Left ventricle myocardium inferior (tissue), 1 donor: Measurements from ENCODE around the gene ITGA4. TPM values are rescaled to one million over a fixed set of nuclear protein-coding genes. Genes with fewer than 3 reads are reported as not detected.

ENCODE experiments used
- DNase-seq: peaks from one replicate; pipeline ENCODE4 v3.0.0-alpha.2; 2020
- H3K27ac ChIP-seq: fragments of 200-600 bp; replicated peaks from 2 replicates; pipeline ENCODE4 v1.8.0; 2021
- H3K27me3 ChIP-seq: fragments of 200-600 bp; 2 replicates; pipeline ENCODE4 v1.8.0; 2021; ENCODE audit warnings: low read depth
- H3K36me3 ChIP-seq: fragments of 200-600 bp; 2 replicates; pipeline ENCODE4 v1.8.0; 2021
- H3K4me1 ChIP-seq: fragments of 200-600 bp; 2 replicates; pipeline ENCODE4 v1.8.0; 2021
- H3K4me3 ChIP-seq: fragments of 200-600 bp; 2 replicates; pipeline ENCODE4 v1.8.0; 2021; ENCODE audit warnings: mild to moderate bottlenecking, moderate library complexity
- H3K9me3 ChIP-seq: fragments of 200-600 bp; replicated peaks from 2 replicates; pipeline ENCODE4 v1.8.0; 2021
- intact Hi-C: fragments of 100-400 bp; cut with micrococcal nuclease; formaldehyde crosslinking; loops from one replicate; pipeline ENCODE4 v1.11.0; 2022
- total RNA-seq: library from RNA; stranded (reverse); fragmentation: NEBNext Ultra II Directional; extraction: Animal tissue kit (Norgen Biotek cat#: 25700); gene quantifications from one replicate; pipeline ENCODE4 v1.2.1, GENCODE V29; 2021
- TF ChIP-seq, protein P1 (sequence below): fragments of 200-600 bp; IDR thresholded peaks from 2 replicates; pipeline ENCODE4 v1.8.0; 2021; ENCODE audit warnings: antibody characterized with exemption, mild to moderate bottlenecking, borderline replicate concordance
- donor health status: DM: no; HTN: yes; CAD: no; lungs with severe emphysema.

The ITGA4 gene
- total RNA-seq, 1 donor from 2014 or later = 0.74 TPM

DNA sequence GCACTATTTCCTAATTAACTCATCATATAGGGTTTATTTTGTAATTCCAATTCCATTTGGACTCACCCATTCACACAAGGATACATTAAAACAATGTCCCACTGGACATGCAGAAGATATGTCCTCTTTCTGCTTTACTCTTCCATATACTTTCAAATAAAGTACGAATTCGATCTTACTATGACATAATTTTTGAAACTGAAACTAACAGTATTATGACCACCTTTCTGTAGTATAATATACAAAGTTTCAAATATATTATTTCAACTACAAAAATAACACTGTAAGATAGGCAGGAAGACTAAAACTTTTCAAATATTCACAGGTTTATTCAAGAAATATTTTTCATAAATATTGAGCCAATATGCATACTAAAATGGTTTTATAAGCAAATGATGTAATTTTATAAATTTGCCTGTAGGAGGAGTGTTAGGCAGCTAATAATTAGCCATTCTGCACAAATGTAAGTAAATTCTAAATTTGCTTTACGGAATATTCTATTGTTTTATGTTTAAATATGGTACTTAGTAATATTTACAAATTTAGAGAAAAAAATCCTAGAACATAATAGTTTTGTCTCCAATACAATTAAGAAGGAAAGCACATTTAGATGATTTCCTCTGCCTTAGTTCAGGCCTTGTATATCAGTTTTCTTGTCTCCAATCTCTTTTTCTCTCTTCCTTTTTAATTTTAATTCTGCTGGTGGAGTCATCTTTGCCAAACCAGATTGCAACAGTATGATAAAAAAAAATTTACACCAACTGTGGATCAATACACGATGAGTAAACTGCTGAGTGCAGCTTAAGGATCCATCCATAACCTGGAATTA, 113.9 kb downstream of the ITGA4 start:
- intact Hi-C loops = loop anchor here (5.0 kb wide), 1 partner anchor 146 kb away; no protein-coding TSS in a partner anchor
- DNase-seq = no peak
- H3K36me3 ChIP-seq = no peaks in the 10 kb centered on the region

DNA sequence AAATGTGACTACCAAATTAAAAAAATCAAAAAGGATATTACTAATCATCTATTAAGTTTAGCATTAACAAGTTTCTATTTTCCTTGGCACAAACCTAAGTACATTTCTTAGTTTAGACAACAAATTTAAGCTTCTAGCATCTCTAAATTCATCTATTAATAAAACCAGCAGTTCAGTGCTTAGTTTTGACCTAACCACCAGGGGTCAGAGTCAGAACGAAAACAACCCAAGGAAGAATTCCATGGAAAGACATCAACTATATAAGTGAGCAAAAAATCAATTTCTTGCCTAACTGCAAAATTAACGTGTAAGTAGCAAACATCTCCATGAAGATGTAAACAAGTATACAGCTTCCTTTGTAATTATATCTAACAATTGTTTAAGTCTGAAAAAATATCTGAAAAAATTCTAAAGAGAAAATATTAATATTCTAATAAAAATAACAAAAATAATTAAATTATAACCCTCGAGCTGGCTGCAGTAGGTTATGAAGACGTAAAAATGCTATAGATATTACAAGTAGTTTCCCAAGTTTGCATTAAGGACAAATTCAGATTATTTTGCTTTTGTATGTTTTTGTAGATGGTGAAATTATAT, 116.1 kb downstream of the ITGA4 start:
- Histone ChIP-seq H3K9me3 (no peaks in the 10 kb centered on the region), H3K36me3 (no peaks in the 10 kb centered on the region), H3K4me1 (no peaks in the 10 kb centered on the region), H3K27ac (no peak overlapping the region), H3K4me3 (no peak overlapping the region), H3K27me3 (peaks cover 24% of the 10 kb centered on the region)
- no peak for DNase-seq
- TF ChIP-seq, protein P1, sequence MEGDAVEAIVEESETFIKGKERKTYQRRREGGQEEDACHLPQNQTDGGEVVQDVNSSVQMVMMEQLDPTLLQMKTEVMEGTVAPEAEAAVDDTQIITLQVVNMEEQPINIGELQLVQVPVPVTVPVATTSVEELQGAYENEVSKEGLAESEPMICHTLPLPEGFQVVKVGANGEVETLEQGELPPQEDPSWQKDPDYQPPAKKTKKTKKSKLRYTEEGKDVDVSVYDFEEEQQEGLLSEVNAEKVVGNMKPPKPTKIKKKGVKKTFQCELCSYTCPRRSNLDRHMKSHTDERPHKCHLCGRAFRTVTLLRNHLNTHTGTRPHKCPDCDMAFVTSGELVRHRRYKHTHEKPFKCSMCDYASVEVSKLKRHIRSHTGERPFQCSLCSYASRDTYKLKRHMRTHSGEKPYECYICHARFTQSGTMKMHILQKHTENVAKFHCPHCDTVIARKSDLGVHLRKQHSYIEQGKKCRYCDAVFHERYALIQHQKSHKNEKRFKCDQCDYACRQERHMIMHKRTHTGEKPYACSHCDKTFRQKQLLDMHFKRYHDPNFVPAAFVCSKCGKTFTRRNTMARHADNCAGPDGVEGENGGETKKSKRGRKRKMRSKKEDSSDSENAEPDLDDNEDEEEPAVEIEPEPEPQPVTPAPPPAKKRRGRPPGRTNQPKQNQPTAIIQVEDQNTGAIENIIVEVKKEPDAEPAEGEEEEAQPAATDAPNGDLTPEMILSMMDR = peak; percentile 55
- intact Hi-C loops = loop anchor here (5.0 kb wide), 1 partner anchor 144 kb away; no protein-coding TSS in a partner anchor

More for the DNA sequence above, 113.9 kb downstream of the ITGA4 start:
- H3K9me3 ChIP-seq = no peaks in the 10 kb centered on the region
- H3K27ac ChIP-seq = no peak overlapping the region
- no peak overlapping the region for H3K4me3 ChIP-seq
- TF ChIP-seq, protein P1 = no peak
- H3K4me1 ChIP-seq = no peaks in the 10 kb centered on the region
- H3K27me3 ChIP-seq = peaks cover 19% of the 10 kb centered on the region

DNA sequence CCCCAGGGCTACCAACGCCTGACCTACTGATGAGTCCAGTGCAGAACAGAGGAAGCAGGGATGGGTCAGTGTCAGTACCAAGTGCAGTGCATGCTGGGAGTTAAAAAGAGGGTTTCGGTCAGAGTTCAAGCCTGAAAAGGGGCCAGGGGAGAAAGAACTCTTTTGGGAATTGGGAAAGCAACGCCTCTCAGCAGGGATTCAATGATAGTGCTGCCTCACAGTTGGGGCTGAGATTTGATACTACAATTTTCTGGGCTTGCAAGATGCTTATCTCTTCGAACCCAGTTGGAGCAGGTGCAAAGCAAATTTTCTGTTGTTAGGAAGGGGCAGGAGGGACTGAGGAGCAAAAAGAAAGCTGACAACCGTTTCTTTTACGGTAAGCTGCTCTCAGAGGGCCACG, 117.1 kb downstream of the ITGA4 start:
- peaks cover 24% of the 10 kb centered on the region for H3K27me3 ChIP-seq
- H3K4me1 ChIP-seq = no peaks in the 10 kb centered on the region
- TF ChIP-seq, protein P1 = no peak
- intact Hi-C loops = loop anchor here (5.0 kb wide), 1 partner anchor 143 kb away; no protein-coding TSS in a partner anchor
- H3K27ac ChIP-seq = no peak overlapping the region
- DNase-seq = no peak
- no peaks in the 10 kb centered on the region for H3K9me3 ChIP-seq
- H3K4me3 ChIP-seq = no peak overlapping the region
- no peaks in the 10 kb centered on the region for H3K36me3 ChIP-seq

DNA sequence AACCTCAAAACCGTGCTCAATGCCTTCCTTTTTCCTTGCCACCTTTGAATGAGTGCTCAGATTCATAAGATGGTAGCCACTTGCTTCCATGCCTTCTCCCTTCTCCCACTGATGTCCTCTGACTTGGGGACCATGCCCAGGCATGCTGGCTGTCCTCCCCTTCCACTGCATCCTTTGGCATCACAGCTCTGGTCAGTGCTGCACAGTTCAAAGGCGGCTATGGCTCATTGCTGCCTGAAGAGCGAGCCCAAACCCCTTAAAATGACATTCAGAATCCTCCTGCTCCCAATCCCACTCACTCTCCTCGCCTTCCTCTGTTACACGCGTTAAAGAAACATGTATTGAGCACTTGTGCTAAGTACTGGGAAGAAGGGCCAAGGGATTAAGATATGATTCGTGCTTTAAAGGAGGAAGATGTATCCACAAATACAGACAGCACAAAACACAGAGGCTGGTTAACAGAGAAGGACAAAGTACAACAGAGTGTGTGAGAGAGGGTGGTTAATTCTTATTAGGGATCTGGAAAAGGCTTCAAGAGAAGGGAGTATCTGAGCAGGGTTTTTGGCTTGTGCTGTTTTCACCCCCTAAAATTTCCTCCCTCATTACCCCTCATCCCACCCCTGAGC, 118.0 kb downstream of the ITGA4 start:
- Histone ChIP-seq H3K27ac (no peak overlapping the region), H3K4me1 (no peaks in the 10 kb centered on the region), H3K36me3 (no peaks in the 10 kb centered on the region), H3K9me3 (no peaks in the 10 kb centered on the region), H3K27me3 (peaks cover 24% of the 10 kb centered on the region), H3K4me3 (no peak overlapping the region)
- TF ChIP-seq, protein P1 = no peak
- intact Hi-C loops = no loop called here
- DNase-seq = no peak

DNA sequence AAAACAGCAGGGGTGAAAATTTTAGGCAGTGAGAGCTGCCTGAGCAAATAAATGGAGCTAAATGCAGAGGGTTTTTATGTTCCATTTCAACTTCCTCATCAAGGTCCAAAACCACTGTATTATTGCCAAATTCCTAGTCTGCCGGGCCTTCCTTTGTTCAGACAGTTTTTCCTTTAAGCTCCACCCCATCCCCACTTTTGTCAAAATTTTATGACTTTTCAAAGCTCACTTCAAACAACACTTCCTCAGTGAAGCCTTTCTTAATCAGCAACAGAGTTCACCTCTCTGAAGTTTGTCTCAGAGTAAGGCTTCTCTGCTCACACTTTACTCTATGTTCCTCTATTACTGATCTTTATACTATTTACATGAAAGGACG, 118.5 kb downstream of the ITGA4 start:
- Histone ChIP-seq H3K27ac (no peak overlapping the region), H3K4me1 (no peaks in the 10 kb centered on the region), H3K36me3 (no peaks in the 10 kb centered on the region), H3K9me3 (no peaks in the 10 kb centered on the region), H3K27me3 (peaks cover 24% of the 10 kb centered on the region), H3K4me3 (no peak overlapping the region)
- TF ChIP-seq, protein P1 = no peak
- no peak for DNase-seq
- intact Hi-C loops = no loop called here
